Neural cell (in vitro differentiated cells): ENCODE results near the gene UTRN.

Experiments used
- EZH2 ChIP-seq: fragments of 200-600, 300-800 bp; shearing (Covaris generic), sonication (generic); IDR thresholded peaks from 2 replicates; pipeline ENCODE4 v1.6.1; 2014; ENCODE audit warnings: antibody characterized with exemption, low read length, borderline replicate concordance, mild to moderate bottlenecking; ENCODE audit not compliant: insufficient read depth, poor library complexity, severe bottlenecking
- TF ChIP-seq, protein P1 (sequence below): fragments of 450-650 bp; IDR thresholded peaks from 2 replicates; pipeline ENCODE4 v1.5.1; 2014; ENCODE audit warnings: antibody characterized with exemption, mild to moderate bottlenecking, moderate library complexity; ENCODE audit not compliant: poor library complexity, severe bottlenecking

DNA sequence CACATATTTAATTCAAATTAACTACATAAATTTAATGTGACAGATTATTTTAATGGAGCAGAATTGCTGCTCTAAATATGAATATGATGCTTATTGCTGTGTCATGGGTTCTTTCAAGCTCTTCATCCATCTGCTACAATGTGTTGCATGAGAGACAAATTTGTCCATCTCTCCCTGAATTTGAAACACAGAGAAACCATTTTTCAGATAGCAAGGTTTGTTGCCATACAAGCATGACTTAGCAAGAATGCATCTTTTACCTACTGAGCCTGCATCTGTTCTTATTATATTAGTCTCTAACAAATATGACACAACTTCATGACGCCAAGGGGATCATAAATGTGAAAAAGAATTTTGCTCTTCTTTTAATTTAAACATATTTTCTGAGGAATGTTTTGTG lies 8.0 kb upstream of the UTRN start:
- TF ChIP-seq, protein P1, sequence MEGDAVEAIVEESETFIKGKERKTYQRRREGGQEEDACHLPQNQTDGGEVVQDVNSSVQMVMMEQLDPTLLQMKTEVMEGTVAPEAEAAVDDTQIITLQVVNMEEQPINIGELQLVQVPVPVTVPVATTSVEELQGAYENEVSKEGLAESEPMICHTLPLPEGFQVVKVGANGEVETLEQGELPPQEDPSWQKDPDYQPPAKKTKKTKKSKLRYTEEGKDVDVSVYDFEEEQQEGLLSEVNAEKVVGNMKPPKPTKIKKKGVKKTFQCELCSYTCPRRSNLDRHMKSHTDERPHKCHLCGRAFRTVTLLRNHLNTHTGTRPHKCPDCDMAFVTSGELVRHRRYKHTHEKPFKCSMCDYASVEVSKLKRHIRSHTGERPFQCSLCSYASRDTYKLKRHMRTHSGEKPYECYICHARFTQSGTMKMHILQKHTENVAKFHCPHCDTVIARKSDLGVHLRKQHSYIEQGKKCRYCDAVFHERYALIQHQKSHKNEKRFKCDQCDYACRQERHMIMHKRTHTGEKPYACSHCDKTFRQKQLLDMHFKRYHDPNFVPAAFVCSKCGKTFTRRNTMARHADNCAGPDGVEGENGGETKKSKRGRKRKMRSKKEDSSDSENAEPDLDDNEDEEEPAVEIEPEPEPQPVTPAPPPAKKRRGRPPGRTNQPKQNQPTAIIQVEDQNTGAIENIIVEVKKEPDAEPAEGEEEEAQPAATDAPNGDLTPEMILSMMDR: no peak
- no peak for TF ChIP-seq EZH2
